H1 (cell line): ENCODE data around the gene ITGB5. TPM values are rescaled to one million over a fixed set of nuclear protein-coding genes. Genes with fewer than 3 reads are reported as not detected.

Source experiments
- ASH2L ChIP-seq: fragments of 200-600, 300-600 bp; sonication (generic); IDR thresholded peaks from one replicate; pipeline ENCODE4 v1.7.1; 2017; ENCODE audit warnings: low read length
- BCL11A ChIP-seq, 2 experiments: IDR thresholded peaks; one replicate each; pipeline ENCODE4 v1.6.1; 2011; ENCODE audit warnings: low read depth in 2 of 2, low read length in 2 of 2, mild to moderate bottlenecking in 2 of 2
- CBX5 ChIP-seq: fragments of 300-800, 300-1000 bp; sonication (generic); IDR thresholded peaks from 2 replicates; pipeline ENCODE4 v1.7.1; 2016; ENCODE audit warnings: antibody characterized with exemption, low read length, low read depth
- CBX8 ChIP-seq: fragments of 300-800, 300-1000 bp; sonication (generic); IDR thresholded peaks from 2 replicates; pipeline ENCODE4 v1.7.1; 2016; ENCODE audit warnings: low read depth, low read length, borderline replicate concordance
- CHD1 ChIP-seq: IDR thresholded peaks from 2 replicates; pipeline ENCODE4 v1.6.1; 2012; ENCODE audit warnings: low read depth, low read length, improper control_type of control experiment
- CHD2 ChIP-seq: IDR thresholded peaks from 2 replicates; pipeline ENCODE4 v1.6.1; 2012; ENCODE audit warnings: low read length, improper control_type of control experiment
- CTCF ChIP-seq, 3 experiments: IDR thresholded peaks; 1 replicate in 2 of 3; 2 replicates in 1 of 3; pipeline versions ENCODE4 v1.5.1 to v1.6.1; 2011; ENCODE audit warnings: low read length in 3 of 3, mild to moderate bottlenecking in 3 of 3, inconsistent platforms in 2 of 3, low read depth in 1 of 3, moderate library complexity in 1 of 3; ENCODE audit not compliant: insufficient read depth in 1 of 3; ENCODE audit errors: control extremely low read depth in 1 of 3
- GABPA ChIP-seq: IDR thresholded peaks from 2 replicates; pipeline ENCODE4 v1.6.1; 2011; ENCODE audit warnings: mild to moderate bottlenecking, low read length, moderate library complexity, borderline replicate concordance; ENCODE audit not compliant: insufficient read depth
- HDAC2 ChIP-seq, 2 experiments: fragments of 300-600 bp in 1 of 2; sonication (generic) in 1 of 2; IDR thresholded peaks; 2 replicates each; pipeline ENCODE4 v1.6.1; 2011 to 2012; ENCODE audit warnings: low read depth in 2 of 2, low read length in 2 of 2, mild to moderate bottlenecking in 2 of 2, moderate library complexity in 2 of 2, borderline replicate concordance in 1 of 2, inconsistent platforms in 1 of 2
- JUND ChIP-seq: IDR thresholded peaks from 2 replicates; pipeline ENCODE4 v1.6.1; 2011; ENCODE audit warnings: mild to moderate bottlenecking, improper control_type of control experiment, low read length
- KDM4A ChIP-seq: IDR thresholded peaks from one replicate; pipeline ENCODE4 v1.7.1; 2012; ENCODE audit warnings: low read depth, mild to moderate bottlenecking, moderate library complexity, low read length, inconsistent platforms; ENCODE audit not compliant: severe bottlenecking
- NRF1 ChIP-seq: IDR thresholded peaks from 2 replicates; pipeline ENCODE4 v1.6.1; 2011; ENCODE audit warnings: mild to moderate bottlenecking, low read depth, low read length, improper control_type of control experiment
- PHF8 ChIP-seq: fragments of 200-600 bp; sonication (generic); conservative IDR thresholded peaks from 2 replicates; pipeline ENCODE4 v1.7.1; 2012; ENCODE audit warnings: low read depth, mild to moderate bottlenecking, inconsistent platforms, low read length, moderate library complexity
- POLR2AphosphoS5 ChIP-seq: IDR thresholded peaks from 2 replicates; pipeline ENCODE4 v1.6.1; 2011; ENCODE audit warnings: low read depth, low read length
- SIN3A ChIP-seq, 2 experiments: IDR thresholded peaks in 1 of 2; conservative IDR thresholded peaks in 1 of 2; 2 replicates each; pipeline ENCODE4 v1.6.1; 2011 to 2012; ENCODE audit warnings: low read length in 2 of 2, improper control_type of control experiment in 1 of 2, low read depth in 1 of 2, mild to moderate bottlenecking in 1 of 2
- SP4 ChIP-seq: IDR thresholded peaks from 2 replicates; pipeline ENCODE4 v1.6.1; 2012; ENCODE audit warnings: low read length, inconsistent platforms
- TAF1 ChIP-seq: IDR thresholded peaks from 2 replicates; pipeline ENCODE4 v1.6.1; 2011; ENCODE audit warnings: mild to moderate bottlenecking, low read depth, low read length
- TEAD4 ChIP-seq: IDR thresholded peaks from 2 replicates; pipeline ENCODE4 v1.6.1; 2012; ENCODE audit warnings: low read depth, low read length, inconsistent platforms, mixed read lengths
- USF2 ChIP-seq: IDR thresholded peaks from 2 replicates; pipeline ENCODE4 v1.6.1; 2011; ENCODE audit warnings: low read length, improper control_type of control experiment
- YY1 ChIP-seq: IDR thresholded peaks from 2 replicates; pipeline ENCODE4 v1.6.1; 2011; ENCODE audit warnings: low read depth, mild to moderate bottlenecking, low read length
- polyA plus RNA-seq, 7 experiments: library from polyadenylated mRNA; depleted of rRNA in 3 of 7; stranded (reverse) in 5 of 7; unstranded in 2 of 7; fragments of >200 nt in 5 of 7; fragments of 200-250 nt in 2 of 7; gene quantifications; 1 replicate in 5 of 7; 2 replicates in 1 of 7; 4 replicates in 1 of 7; pipeline versions ENCODE4 v1.2.1 to v1.2.3, GENCODE V29; 2011 to 2013; ENCODE audit warnings: missing spikeins in 2 of 7, mixed read lengths in 2 of 7
- total RNA-seq: library from RNA; stranded (reverse); fragmentation: NEBNext Ultra II Directional; extraction: Animal tissue kit (Norgen Biotek cat#: 25700); gene quantifications from 2 replicates; pipeline ENCODE4 v1.2.1, GENCODE V29; 2021

Gene ITGB5
- total and polyA plus RNA-seq, 2 of the 8 experiments (the other 6 are each of a cell fraction or from before 2014, with no cell fraction given): 101 to 268 TPM

GRCh38 chr3:124730129-124730940 is 156.8 kb downstream of the ITGB5 start, which contains the start of gene UMPS (continued):
- no peak for TF ChIP-seq CTCF (IDR thresholded peaks at IDR 0.05; ENCODE audit: control extremely low read depth in 1 of 3, insufficient read depth in 1 of 3, low read depth in 1 of 3, low read length in 3 of 3)
- no peak for TF ChIP-seq CHD2
- TF ChIP-seq USF2: no peak
- peak; percentile 93 for TF ChIP-seq POLR2AphosphoS5
- TF ChIP-seq ASH2L: peak; percentile 76
- no peak for TF ChIP-seq TEAD4
- TF ChIP-seq NRF1: no peak
- peak; percentile 93 for TF ChIP-seq TAF1
- peak; percentile 18 to 83; a peak in 2 of 4 replicates for TF ChIP-seq SIN3A (conservative IDR thresholded peaks at IDR 0.05 in 1 of 2, IDR thresholded peaks at IDR 0.05 in 1 of 2; ENCODE audit: low read depth in 1 of 2, low read length in 2 of 2)
- TF ChIP-seq PHF8: peak; percentile 97
- TF ChIP-seq CBX8: no peak
- TF ChIP-seq JUND: no peak
- TF ChIP-seq BCL11A (IDR thresholded peaks at IDR 0.05; ENCODE audit: low read depth in 2 of 2, low read length in 2 of 2): no peak
- TF ChIP-seq SP4: no peak
- TF ChIP-seq CBX5: no peak
- no peak for TF ChIP-seq CHD1
- TF ChIP-seq HDAC2 (IDR thresholded peaks at IDR 0.05; ENCODE audit: borderline replicate concordance in 1 of 2, low read depth in 2 of 2, low read length in 2 of 2): peak in 1 of 2 experiments; percentile 58; a peak in 1 of 4 replicates
- peak; percentile 96 for TF ChIP-seq KDM4A
- peak; percentile 97 for TF ChIP-seq YY1
- TF ChIP-seq GABPA: peak; percentile 75; the same call in 1 of the 2 replicates
